Breast epithelium (tissue), 4 donors: ENCODE measurements around the gene THUMPD1. TPM values are rescaled to one million over a fixed set of nuclear protein-coding genes. Genes with fewer than 3 reads are reported as not detected.

ENCODE experiments used
- DNase-seq, 2 donors: peaks; one replicate each; pipeline ENCODE4 v3.0.0-alpha.2; 2019; ENCODE audit warnings: low spot score in 2 of 2
- H3K27ac ChIP-seq, 2 donors: fragments of 200-600 bp; sonication (generic) in 1 of 2; one replicate each; pipeline ENCODE4 v1.5.1; 2016 to 2019; ENCODE audit warnings: mild to moderate bottlenecking in 1 of 2
- H3K27me3 ChIP-seq, 2 donors: fragments of 200-600 bp; sonication (generic) in 1 of 2; one replicate each; pipeline versions ENCODE4 v1.5.1 to v1.6.0; 2017 to 2019; ENCODE audit warnings: control low read depth in 1 of 2, mild to moderate bottlenecking in 1 of 2
- H3K36me3 ChIP-seq: fragments of 200-600 bp; one replicate; pipeline ENCODE4 v1.5.1; 2019
- H3K4me1 ChIP-seq, 2 donors: fragments of 200-600 bp; sonication (generic); one replicate each; pipeline ENCODE4 v1.5.1; 2016 to 2019; ENCODE audit warnings: control low read depth in 1 of 2
- H3K4me3 ChIP-seq, 3 donors: fragments of 200-600 bp; sonication (generic); 1 replicate in 2 of 3; 2 replicates in 1 of 3; pipeline ENCODE4 v1.5.1; 2016 to 2019; ENCODE audit warnings: mild to moderate bottlenecking in 3 of 3, moderate library complexity in 2 of 3
- H3K9me3 ChIP-seq, 2 donors: fragments of 200-600 bp; sonication (generic) in 1 of 2; one replicate each; pipeline ENCODE4 v1.5.1; 2016 to 2019; ENCODE audit warnings: control low read depth in 1 of 2
- CTCF ChIP-seq, 3 donors: fragments of 450-650 bp; IDR thresholded peaks; one replicate each; pipeline ENCODE4 v1.5.1; 2016 to 2017; ENCODE audit warnings: antibody characterized with exemption in 3 of 3, mild to moderate bottlenecking in 3 of 3, moderate library complexity in 3 of 3
- POLR2A ChIP-seq: fragments of 450-650 bp; IDR thresholded peaks from one replicate; pipeline ENCODE4 v1.6.1; 2016; ENCODE audit warnings: antibody characterized with exemption, mild to moderate bottlenecking, moderate library complexity
- POLR2AphosphoS5 ChIP-seq, 3 donors: sonication (generic); formaldehyde crosslinking; IDR thresholded peaks; one replicate each; pipeline ENCODE4 v1.6.1; 2017; ENCODE audit warnings: antibody characterized with exemption in 3 of 3
- intact Hi-C: fragments of 100-400 bp; cut with DNase I; formaldehyde crosslinking; loops from one replicate; pipeline ENCODE4 v1.15.1; 2023; ENCODE audit warnings: low total_unique reads
- total RNA-seq, 3 donors: library from RNA; depleted of rRNA; stranded (reverse); fragments of >200 nt; gene quantifications; one replicate each; pipeline ENCODE4 v1.1.0, GENCODE V29; 2016

THUMPD1 gene
- total RNA-seq, 3 donors from 2014 or later = 70.5 to 109 (median 76.3) TPM

- intact Hi-C loops = no loop called here
- no peaks in the 10 kb centered on the region for H3K36me3 ChIP-seq
- peak in 1 of 2 donors; percentile 63 for DNase-seq
These were observed 33.2 kb upstream of the THUMPD1 start for GRCh38 chr16:20774703-20775362.

DNA sequence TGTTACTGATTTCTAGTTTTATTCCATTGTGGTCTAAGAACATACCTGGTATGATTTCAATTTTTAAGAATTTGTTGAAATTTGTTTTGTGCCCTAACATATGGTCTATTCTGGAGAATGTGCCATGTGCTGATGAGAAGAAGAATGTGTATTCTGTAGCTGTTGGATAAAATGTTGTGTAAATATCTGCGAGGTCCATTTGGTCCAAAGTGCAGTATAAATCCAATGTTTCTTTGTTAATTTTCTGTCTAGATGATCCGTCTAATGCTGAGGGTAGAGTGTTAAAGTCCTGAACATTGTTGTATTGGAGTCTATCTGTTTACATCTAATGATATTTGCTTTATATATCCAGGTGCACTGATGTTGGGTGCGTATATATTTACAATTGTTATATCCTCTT is 32.1 kb upstream of the THUMPD1 start:
- intact Hi-C loops = no loop called here
- Histone ChIP-seq H3K4me3 (no peak overlapping the region), H3K4me1 (no peaks in the 10 kb centered on the region), H3K27ac (no peak overlapping the region), H3K27me3 (no peaks in the 10 kb centered on the region), H3K9me3 (no peaks in the 10 kb centered on the region), H3K36me3 (no peaks in the 10 kb centered on the region)
- TF ChIP-seq CTCF (IDR thresholded peaks at IDR 0.05) (no peak), POLR2A (no peak), POLR2AphosphoS5 (IDR thresholded peaks at IDR 0.05) (no peak)
- no peak for DNase-seq

More at GRCh38 chr16:20774703-20775362, 33.2 kb upstream of the THUMPD1 start:
- Histone ChIP-seq H3K4me1 (no peaks in the 10 kb centered on the region), H3K9me3 (no peaks in the 10 kb centered on the region), H3K27me3 (no peaks in the 10 kb centered on the region), H3K27ac (no peak overlapping the region), H3K4me3 (no peak overlapping the region)
- TF ChIP-seq POLR2A (no peak), CTCF (IDR thresholded peaks at IDR 0.05) (no peak), POLR2AphosphoS5 (IDR thresholded peaks at IDR 0.05) (no peak)

- no peak overlapping the region for H3K4me3 ChIP-seq
- no peaks in the 10 kb centered on the region for H3K9me3 ChIP-seq
- H3K27me3 ChIP-seq = no peaks in the 10 kb centered on the region
- H3K36me3 ChIP-seq = no peaks in the 10 kb centered on the region
- no peaks in the 10 kb centered on the region for H3K4me1 ChIP-seq
- DNase-seq = no peak
- H3K27ac ChIP-seq = no peak overlapping the region
- intact Hi-C loops = no loop called here
- TF ChIP-seq POLR2A (no peak), CTCF (IDR thresholded peaks at IDR 0.05) (no peak), POLR2AphosphoS5 (IDR thresholded peaks at IDR 0.05) (no peak)
These were observed 27.2 kb upstream of the THUMPD1 start for GRCh38 chr16:20768818-20769217.

- intact Hi-C loops = no loop called here
- Histone ChIP-seq H3K27me3 (no peaks in the 10 kb centered on the region), H3K4me1 (no peaks in the 10 kb centered on the region), H3K36me3 (no peaks in the 10 kb centered on the region), H3K27ac (no peak overlapping the region), H3K9me3 (no peaks in the 10 kb centered on the region), H3K4me3 (no peak overlapping the region)
- no peak for DNase-seq
- TF ChIP-seq POLR2A = no peak
- no peak for TF ChIP-seq CTCF (IDR thresholded peaks at IDR 0.05)
- no peak for TF ChIP-seq POLR2AphosphoS5 (IDR thresholded peaks at IDR 0.05)
These were observed 26.5 kb upstream of the THUMPD1 start for GRCh38 chr16:20768121-20768520.

- H3K9me3 ChIP-seq = no peaks in the 10 kb centered on the region
- no peaks in the 10 kb centered on the region for H3K4me1 ChIP-seq
- no peak overlapping the region for H3K4me3 ChIP-seq
- intact Hi-C loops = no loop called here
- no peak for DNase-seq
- H3K27me3 ChIP-seq = no peaks in the 10 kb centered on the region
- TF ChIP-seq CTCF (IDR thresholded peaks at IDR 0.05) (no peak), POLR2AphosphoS5 (IDR thresholded peaks at IDR 0.05) (no peak), POLR2A (no peak)
- H3K36me3 ChIP-seq = no peaks in the 10 kb centered on the region
- H3K27ac ChIP-seq = no peak overlapping the region
These were observed 26.0 kb upstream of the THUMPD1 start for GRCh38 chr16:20767577-20767976.
